HG02759 (cell line): ENCODE measurements around the gene SMPD3.

Experiments
- ATAC-seq: cut with Tn5 transposase; IDR thresholded peaks from one replicate; pipeline ENCODE4 v1.9.1; 2021; ENCODE audit warnings: mild to moderate bottlenecking, moderate library complexity; ENCODE audit not compliant: unreplicated experiment

The SMPD3 gene

GRCh38 chr16:68385371-68385770 lies 62.9 kb downstream of the SMPD3 start:
- ATAC-seq: no peak

- no peak for ATAC-seq
Measured at GRCh38 chr16:68384288-68385161, 63.8 kb downstream of the SMPD3 start.

GRCh38 chr16:68383858-68384257 lies 64.5 kb downstream of the SMPD3 start:
- ATAC-seq: no peak

- ATAC-seq: peak; percentile 49
Measured at GRCh38 chr16:68382296-68382718, 66.0 kb downstream of the SMPD3 start.

- ATAC-seq: no peak
Measured at GRCh38 chr16:68381363-68381724, 67.0 kb downstream of the SMPD3 start.

- no peak for ATAC-seq
Measured at GRCh38 chr16:68380676-68381362, 67.5 kb downstream of the SMPD3 start.

GRCh38 chr16:68380348-68380670 lies 68.0 kb downstream of the SMPD3 start:
- no peak for ATAC-seq

GRCh38 chr16:68379472-68380347 lies 68.6 kb downstream of the SMPD3 start:
- no peak for ATAC-seq

- ATAC-seq: no peak
Measured at GRCh38 chr16:68378436-68379415, 69.6 kb downstream of the SMPD3 start.

GRCh38 chr16:68377667-68378393 lies 70.5 kb downstream of the SMPD3 start:
- no peak for ATAC-seq

- ATAC-seq: no peak
Measured at GRCh38 chr16:68377221-68377620, 71.1 kb downstream of the SMPD3 start.

GRCh38 chr16:68376590-68376989 lies 71.7 kb downstream of the SMPD3 start:
- no peak for ATAC-seq

- no peak for ATAC-seq
Measured at GRCh38 chr16:68375801-68376536, 72.3 kb downstream of the SMPD3 start.

- no peak for ATAC-seq
Measured at GRCh38 chr16:68374961-68375660, 73.2 kb downstream of the SMPD3 start.

- no peak for ATAC-seq
Measured at GRCh38 chr16:68374246-68374805, 74.0 kb downstream of the SMPD3 start.

- ATAC-seq: no peak
Measured at GRCh38 chr16:68373528-68374245, 74.6 kb downstream of the SMPD3 start.

GRCh38 chr16:68372806-68373205 lies 75.5 kb downstream of the SMPD3 start:
- no peak for ATAC-seq
